HG02610 (cell line): ENCODE measurements around the gene CD164L2.
"Not testable (repeated sequence)": the region's sequence is repeated elsewhere in the genome, so short reads cannot be mapped to it uniquely, and the experiment has no call there.

Source experiments
- ATAC-seq: cut with Tn5 transposase; IDR thresholded peaks from one replicate; pipeline ENCODE4 v1.9.1; 2021; ENCODE audit warnings: mild to moderate bottlenecking, moderate library complexity; ENCODE audit not compliant: unreplicated experiment

The CD164L2 gene

DNA sequence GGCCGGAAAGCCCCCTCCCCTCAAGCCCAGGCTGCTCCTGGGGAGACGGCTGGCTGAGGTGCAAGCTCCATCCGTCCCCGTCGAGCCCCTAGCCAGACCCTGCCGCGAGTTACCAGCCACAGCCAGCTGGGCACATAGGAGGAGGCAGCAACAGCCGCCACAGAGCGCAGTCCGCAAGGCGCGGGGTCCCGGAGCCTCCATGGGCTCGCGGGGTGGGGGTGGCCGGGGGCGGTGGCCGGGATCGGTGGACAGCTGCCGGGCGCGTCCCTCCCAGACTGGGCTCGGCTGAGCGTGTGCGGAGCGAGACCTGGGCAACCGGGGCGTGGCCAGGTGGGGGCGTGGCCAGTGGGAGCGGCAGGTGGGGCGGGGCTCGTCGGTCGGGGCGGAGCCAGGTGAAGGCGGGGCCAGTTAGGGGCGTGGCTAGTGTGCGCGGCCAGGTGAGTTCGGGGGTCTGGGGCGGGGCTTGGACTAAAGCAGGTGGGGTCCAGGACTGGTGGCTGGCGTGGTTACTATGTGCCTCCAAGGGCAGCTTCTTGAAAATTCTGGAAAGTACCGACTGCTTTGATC, at the start of gene CD164L2:
Gene CD164L2, minus strand, starts transcription at position 295 of the 567 bp plus-strand sequence. Its CDS starts 94 bp downstream, at position 201.
- no peak for ATAC-seq

DNA sequence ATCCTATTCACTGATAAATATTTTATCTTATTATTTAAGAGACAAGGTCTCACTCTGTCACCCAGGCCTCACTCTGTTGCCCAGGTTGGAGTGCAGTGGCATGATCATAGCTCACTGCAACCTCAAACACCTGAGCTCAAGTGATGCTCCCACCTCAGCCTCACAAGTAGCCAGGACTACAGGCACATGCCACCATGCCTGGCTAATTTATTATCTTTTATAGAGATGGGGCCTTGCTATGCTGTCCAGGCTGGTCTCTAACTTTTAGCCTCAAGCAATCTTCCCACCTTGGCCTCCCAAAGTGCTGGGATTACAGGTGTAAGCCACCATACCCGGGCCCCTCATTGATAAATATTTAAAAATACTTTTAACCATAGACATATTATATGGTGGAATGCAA, 49.6 kb upstream of the CD164L2 start:
- ATAC-seq = not testable (repeated sequence)

DNA sequence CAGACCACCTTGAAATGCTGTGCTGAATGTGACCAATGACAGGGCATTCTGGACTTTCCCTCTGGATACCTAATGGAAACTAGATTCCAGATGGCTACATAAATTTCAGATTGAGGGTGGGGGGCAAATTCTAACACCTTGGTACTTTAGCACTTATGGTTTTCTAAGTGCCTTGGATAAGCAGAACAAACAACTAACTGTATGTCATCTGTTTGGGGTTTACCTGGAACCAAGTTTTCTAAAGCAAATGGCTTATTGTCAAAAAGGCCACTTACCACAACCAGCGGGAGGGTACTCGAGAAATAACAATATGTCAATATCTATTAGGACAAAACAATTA, 48.4 kb upstream of the CD164L2 start:
- ATAC-seq = no peak

DNA sequence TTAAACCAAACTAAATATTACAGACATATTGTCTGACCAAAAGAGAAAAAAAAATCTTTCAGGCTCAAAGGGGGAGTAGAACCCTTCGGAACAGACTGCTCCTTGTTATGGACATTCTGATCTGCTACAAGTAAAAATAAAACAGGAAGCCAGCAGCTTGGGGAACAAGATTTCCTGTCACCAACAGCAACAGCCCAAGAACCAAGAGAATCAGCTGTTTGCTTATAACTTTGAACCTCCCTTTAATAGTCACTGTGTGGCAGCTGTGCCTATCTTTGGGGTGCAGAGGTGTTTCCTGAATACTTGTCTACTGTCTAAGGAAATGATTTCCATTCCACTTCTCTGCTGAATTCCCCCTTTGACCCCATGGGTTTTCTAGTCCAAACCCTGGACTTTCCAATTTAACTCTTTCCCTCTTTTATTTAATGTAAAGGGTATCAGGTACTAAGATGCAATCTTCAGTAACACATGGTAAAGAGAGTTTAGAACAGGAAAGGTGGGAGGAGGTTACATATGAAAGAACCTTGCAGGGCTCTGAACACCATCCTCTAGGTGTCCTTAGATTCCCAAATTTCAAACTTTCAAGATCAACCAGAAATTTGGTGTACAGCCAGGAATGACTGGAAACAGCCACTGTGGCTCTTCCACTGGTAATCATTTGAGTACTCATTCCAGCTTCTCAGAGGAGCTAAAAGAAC, 47.9 kb upstream of the CD164L2 start:
- no peak for ATAC-seq

DNA sequence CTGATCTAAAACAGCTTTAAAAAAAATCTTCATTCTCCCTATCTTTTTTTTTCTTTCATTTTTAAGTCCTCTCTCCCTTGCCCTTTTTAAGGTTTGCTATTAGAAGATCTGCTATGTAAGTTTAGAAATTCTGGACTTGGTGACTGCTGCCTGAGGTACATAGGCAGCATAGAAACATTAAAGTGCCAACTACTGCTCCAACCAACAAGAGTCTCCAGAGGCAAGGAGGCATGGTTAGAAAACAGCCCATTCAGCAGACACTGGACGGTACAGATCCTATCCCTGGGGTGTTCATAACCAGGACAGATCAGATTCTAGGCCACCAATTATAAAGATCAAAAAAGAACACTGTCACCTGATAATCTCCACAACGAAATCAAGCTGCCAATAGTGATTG, 45.9 kb upstream of the CD164L2 start:
- no peak for ATAC-seq

DNA sequence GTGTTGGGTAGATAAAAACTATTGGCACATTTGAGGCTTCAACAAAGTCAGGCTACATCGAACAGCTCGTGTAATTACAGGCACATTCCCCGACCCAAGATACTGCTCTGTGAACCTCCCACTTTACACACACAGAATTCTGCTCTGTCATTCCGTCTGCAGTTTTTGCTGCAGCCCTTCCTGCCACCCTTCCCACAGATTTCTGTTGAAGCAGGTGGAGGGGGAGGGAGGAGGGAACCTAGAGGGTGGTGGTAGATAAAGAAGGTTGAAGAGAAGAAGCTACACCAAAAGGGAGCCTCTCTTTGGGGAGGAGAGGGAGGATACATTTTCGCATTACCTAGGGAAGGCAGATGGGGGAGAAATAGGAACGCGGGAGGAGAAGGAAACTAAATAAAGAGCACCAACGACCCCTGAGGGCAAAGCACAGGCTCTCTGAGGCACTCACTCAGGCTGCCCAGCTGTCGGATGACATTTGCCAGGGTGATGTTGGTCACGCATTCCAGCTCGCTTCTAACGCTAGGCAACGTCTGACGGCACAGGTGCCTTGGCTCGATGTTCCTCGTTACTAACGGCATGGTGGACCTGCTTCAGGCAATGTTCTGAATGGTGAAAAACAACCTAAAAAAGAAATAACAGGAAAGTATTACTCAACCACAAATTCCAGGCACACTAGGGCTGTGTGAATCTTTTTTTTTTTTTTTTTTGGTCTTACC, 45.3 kb upstream of the CD164L2 start:
- ATAC-seq = no peak

DNA sequence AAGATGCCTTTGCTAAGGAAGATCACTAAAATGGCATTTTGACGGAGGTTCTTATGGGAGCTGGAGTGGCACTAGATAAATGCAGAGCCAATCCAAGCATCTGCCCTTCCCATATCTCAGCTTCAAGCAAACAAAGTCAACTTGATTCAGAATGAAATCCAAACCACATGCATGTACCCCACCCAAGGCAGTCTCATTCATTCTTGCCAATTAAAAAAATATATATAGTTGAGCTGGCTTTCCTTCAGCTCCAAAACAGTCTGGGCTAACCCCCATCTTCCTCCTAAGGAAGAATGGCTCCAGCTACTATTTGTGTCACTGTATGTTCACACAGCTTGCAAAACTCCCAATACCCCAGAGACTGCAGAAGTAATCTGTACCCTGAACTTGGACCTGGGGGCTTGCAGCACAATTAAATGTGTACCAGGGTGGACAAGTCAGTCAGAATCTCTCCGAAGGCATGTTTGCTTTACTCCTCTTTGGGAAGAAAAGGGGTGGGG, 44.7 kb upstream of the CD164L2 start:
- ATAC-seq = no peak

DNA sequence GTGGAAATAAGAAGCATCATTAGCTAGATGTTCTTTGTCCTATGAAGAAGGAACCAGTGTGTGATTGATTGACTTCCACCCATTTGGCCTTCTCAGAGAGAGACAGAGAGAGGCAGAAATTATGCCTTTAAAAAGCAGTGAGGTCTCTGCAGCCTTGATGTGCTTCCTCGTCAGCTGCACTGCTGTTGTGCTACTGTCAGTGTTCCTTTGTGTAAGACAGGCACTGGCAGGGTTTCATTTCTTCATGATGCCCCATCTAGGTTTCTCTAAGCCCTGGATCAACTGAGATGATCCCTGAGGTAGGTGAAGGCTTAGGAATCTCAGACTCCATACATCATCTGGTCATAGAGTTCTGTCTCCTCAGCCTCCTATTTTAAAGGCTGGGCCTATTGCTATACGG, 44.2 kb upstream of the CD164L2 start:
- ATAC-seq = no peak

DNA sequence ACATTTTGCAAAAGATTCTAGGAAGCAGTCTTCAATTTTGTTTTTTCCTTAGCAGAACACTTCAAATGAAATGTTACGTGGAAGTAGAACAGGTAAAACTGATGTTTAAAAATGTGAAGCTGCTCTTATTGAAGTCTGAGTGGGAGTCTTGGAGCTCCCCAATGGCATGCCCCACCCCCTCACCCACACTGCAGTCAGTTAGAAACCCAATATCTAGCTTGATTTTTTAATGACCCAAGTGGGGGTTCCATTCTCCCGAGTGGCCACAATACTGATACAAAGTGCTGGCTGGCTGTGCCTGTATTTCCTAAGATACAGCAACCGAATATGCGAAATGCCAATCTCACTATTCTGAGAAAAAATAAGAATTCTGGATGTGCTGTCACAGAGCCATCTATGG, 40.6 kb upstream of the CD164L2 start:
- ATAC-seq = no peak

DNA sequence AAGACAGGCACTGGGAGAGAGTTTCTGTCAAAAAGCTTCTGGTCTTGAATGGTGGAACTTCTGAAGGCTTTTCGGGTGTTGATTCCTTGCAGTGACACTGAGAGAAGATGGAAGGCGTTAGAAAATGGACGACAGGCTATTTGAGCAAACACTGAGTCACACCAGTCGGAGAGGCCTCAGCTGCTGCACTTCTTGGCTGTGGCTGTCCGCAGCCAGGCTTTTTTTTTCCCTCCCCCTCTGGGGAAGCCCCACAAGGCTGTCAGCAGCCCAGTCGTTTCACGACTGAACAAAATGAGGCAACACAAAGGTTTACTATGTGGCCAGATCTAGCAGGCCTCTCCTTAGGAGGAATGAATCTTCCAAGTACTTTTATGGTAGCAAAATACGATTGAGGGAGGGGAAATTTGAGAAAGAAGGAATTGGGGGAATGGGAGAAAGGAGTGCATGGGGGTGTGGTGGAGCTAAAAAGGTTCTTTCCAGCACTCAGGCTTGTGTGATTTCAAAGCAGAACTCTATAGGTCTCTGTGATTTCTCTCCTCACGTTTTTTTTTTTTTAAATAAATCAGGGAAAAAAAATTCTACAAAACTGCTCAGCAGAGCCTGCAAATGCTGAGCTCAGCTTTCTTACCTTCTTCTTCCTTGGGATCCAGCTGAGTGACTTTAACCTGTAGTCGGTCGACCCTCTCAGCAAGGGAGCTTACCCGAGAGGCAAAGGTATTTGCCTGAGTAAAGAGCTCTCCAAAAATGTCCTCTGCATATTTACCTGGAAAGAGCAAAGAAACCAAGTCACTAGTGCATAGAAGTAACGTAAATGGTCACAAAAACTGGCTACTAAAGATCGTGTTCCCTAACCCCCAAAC, 35.4 kb upstream of the CD164L2 start:
- ATAC-seq = no peak

DNA sequence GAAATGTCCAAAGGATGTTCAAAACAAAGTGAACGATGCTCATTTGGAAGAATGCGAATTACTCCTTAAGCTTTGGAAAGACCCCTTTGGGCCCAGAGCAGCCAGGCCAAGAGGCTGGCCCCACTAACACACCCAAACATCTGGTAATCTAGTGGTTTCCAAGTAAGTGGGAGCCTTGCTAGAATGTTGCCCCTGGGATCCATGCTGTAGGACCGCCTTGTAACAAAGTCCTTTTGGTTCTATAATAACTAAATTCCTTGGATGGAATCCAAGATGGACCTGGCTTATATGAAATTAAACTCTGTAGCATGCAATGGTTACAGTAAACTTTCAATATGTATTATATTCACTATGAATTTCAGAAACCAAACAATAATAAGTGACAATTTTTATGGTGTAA, 34.6 kb upstream of the CD164L2 start:
- no peak for ATAC-seq

DNA sequence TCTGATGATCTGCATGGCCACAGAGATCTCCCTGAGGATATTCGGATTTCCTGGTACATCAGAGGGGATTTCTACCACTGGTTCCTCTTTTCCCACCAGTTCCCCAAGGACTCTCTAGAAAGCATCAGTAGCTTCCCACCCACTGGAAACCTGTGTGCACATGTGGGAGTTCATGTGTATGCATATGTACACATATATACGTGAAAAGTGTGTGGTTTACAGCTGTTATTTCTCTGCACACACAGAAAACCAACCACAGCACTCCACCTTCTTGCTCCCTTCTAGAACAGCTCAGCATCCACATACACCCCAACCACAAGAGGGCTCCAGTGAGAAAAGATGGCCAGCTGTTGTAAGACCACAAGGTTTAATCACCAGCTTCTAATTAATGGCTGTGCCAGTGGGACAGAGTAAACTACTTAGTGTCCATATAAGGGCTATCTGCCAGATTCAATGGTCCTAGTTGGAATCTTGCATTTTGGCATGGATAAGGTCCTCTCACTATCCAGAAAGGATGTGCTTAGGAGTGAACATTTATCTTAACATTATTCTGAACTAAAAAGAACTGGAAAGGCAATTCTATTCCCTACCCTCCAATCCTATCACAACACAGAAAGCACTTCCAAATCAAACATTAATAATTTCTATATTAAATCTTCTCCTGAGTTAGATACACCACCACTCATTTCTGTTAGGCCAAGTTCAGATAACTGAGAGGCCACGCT, 33.4 kb upstream of the CD164L2 start:
- ATAC-seq = peak; percentile 53

DNA sequence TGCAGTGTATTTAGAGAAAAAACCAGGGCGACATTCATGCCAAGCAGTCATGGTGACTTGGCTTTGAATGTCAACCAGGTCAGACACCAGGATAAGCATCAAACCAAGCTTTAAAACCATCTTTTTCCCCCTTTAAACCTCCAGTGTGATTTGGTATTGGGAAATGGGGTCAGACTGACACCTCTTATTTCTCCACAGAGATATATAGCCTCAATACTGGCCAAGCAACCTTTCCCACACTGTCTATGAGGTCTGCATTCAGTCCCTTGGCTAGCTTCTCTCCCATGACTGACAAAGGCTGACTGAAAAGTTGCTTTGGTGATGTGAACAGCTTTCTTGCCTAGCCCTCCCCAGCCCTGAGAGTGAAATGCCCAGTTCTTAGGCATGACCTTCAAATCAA, 31.0 kb upstream of the CD164L2 start:
- no peak for ATAC-seq

DNA sequence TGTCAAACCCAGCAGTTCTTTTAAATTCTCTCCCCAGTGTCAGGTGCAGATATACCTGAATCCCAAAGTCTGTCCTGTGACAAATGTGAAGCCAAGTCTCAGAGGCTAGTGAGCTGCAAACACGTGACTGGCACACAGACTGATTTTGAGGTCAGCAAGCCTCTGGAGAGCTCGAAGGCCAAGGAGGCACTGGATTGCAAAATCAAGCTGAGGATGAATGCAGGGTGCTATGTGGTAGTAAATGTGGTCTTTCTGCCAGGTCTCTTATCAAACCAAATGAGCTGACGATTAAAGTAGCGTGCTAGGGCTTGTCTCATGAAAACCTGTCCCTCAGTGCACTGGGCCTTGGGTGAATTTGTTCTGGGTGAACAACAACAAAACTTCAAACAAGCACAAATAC, 29.9 kb upstream of the CD164L2 start:
- ATAC-seq = no peak

DNA sequence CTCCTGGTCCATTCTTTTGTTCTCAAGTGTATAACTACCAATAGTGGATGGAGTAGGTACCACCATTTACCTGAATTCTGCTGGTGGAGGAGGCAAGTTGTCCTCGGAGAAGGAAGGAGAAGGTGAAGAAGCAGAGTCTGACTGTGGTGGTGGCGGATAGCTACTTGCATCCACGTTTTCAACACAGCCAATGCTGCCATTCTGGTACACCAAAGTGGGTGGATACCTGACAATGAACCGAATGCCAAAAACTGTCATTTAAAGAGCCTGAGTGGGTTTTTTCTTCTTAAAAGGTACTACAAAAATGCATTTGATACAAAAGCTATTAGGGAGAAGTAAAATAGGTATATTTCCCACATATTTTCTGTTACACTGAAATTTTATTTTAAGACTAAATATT, 29.4 kb upstream of the CD164L2 start:
- ATAC-seq = no peak

DNA sequence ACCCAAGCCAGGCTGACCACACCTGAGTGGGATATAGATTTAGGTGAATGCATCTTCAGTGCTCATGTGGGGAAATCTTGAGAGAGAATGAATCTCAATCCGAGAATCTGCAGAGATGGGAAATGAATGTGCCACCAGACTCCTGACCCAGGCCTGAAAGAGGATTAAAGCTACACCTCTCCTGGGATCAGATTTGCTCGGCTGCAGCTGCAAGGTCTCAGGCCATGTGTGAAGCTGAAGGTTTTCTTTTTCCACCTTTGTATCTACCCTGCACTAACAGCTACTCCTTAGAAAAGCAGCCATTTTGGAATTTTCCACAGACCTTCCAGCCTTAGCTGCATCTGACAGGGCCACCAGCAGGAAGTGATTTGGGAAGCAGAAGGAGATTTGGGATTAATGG, 27.6 kb upstream of the CD164L2 start:
- ATAC-seq = no peak

DNA sequence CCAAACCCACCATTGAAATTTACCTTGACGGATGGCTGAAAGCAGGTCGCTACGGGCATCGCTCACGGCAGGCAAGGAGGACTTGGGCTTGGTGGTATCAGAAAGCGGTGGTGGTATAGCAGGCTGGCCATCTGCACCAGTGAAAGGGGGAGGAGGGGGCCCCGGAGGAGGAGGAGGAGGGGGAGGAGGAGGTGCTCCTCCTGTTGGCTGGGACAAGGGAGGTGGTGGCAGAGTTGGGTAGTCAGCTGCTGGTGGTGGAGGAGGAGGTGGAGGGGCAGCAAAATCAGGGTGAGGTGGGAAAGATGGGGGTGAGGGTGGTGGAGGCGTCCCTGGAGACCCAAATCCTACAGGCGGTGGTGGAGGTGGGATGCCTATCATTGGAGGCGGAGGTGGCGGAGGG, 26.5 kb upstream of the CD164L2 start:
- ATAC-seq = no peak

DNA sequence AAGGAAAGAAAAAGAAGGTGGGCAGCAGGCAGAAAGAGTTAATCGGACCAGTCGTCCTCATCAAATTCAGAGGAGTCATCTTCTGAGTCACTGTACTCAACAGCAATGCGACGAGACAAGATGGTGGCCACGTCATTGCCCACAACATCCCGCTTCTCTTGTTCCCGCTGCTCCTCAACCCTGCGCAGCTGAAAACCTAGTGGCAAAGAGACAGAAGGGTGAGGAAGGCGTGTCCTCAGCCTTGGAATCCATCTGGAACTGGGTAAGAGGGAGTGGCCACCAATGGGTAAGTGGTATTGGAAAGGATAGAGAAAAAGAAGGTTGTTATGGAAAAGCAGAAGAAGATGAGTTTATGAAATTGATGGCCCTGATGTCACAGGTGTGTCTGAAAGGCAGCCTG, 25.0 kb upstream of the CD164L2 start:
- ATAC-seq = no peak

DNA sequence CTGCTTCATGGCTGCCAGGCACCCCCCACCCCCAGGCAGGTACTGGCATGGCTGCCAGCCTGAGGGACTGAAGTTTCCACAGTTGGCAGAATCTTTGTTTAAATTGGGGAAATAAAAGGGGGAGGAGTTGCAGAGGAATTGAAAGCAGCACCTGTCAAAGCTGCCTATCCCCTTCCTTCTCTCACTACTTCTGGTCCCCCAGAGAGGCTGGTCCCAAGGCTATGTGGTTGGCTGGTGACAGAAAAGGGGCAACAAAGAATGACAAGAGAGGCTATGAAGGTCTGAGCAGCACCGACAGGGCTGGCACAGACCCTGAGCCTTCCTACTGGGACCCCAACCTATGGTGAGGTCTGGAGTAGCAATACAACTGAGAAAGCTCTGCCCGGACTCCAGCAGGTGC, 23.7 kb upstream of the CD164L2 start:
- ATAC-seq = not testable (repeated sequence)

DNA sequence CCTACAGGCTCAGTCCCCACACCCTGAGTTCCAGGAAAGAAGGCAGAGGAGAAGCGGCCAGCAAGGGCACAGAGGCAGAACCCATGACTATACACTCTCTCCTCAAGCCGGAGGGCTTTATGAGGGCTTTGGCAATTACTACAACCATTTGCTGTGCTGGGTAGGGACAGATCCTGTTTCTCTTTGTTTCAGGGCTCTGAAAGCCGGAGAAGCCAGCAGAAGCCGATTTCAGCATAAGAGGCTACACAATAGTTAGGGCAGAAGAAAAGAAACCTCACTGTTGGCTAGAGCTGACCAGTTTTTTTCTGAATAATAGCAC, 23.2 kb upstream of the CD164L2 start:
- ATAC-seq = no peak
